Testis (tissue), 2 donors: ENCODE data around the gene BAX.

Experiments
- CTCF ChIP-seq, 3 experiments: fragments of 450-650 bp in 2 of 3; fragments of 200-600 bp in 1 of 3; sonication (generic) in 1 of 3; IDR thresholded peaks; one replicate each; pipeline ENCODE4 v1.5.1; 2016 to 2019; ENCODE audit warnings: antibody characterized with exemption in 3 of 3, mild to moderate bottlenecking in 2 of 3, moderate library complexity in 1 of 3
- POLR2A ChIP-seq: fragments of 450-650 bp; IDR thresholded peaks from one replicate; pipeline ENCODE4 v1.6.1; 2017; ENCODE audit warnings: antibody characterized with exemption, mild to moderate bottlenecking, moderate library complexity

GRCh38 chr19:48950159-48950558, 4.5 kb upstream of the BAX start:
- TF ChIP-seq POLR2A (no peak), CTCF (IDR thresholded peaks at IDR 0.05) (no peak)
